Retinal pigment epithelial cell (primary cell): ENCODE results near the gene KCNH6.

ENCODE experiments used
- DNase-seq: peaks from one replicate; pipeline ENCODE4 v3.0.0-alpha.2; 2010; ENCODE audit warnings: low read depth
- H3K4me3 ChIP-seq: 2 replicates; pipeline ENCODE4 v1.5.1; 2011; ENCODE audit warnings: mild to moderate bottlenecking, low read length, control low read depth, moderate library complexity
- CTCF ChIP-seq: conservative IDR thresholded peaks from 2 replicates; pipeline ENCODE4 v1.5.1; 2011; ENCODE audit warnings: low read depth, low read length, control low read depth, inconsistent platforms

KCNH6 gene

DNA sequence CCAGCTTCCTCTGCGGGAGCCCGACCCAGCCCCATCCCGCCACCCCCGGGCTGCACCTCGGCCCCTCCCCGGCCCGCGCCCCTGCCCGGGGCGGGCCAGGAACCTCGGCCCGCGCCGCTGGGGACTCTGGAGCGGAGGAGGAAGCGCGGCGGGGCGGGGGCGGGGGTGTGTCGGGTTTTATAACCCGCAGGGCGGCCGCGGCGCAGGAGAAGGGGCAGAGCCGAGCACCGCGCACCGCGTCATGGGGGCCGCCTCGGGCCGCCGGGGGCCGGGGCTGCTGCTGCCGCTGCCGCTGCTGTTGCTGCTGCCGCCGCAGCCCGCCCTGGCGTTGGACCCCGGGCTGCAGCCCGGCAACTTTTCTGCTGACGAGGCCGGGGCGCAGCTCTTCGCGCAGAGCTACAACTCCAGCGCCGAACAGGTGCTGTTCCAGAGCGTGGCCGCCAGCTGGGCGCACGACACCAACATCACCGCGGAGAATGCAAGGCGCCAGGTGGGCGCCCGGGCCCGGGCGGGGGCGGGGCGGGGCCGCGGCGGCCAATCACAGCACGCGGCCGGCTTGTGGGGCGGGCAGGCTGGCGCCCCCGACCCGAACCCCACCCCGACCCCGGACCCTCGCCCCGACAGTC, 46.2 kb upstream of the KCNH6 start, which contains the start of gene ACE:
Gene ACE, plus strand, starts transcription at position 208 of the 626 bp plus-strand sequence. Its CDS starts 34 bp downstream, at position 242.
- peak within 1 kb of the TSS; percentile 40 for H3K4me3 ChIP-seq
- TF ChIP-seq CTCF: no peak
- DNase-seq: no peak

DNA sequence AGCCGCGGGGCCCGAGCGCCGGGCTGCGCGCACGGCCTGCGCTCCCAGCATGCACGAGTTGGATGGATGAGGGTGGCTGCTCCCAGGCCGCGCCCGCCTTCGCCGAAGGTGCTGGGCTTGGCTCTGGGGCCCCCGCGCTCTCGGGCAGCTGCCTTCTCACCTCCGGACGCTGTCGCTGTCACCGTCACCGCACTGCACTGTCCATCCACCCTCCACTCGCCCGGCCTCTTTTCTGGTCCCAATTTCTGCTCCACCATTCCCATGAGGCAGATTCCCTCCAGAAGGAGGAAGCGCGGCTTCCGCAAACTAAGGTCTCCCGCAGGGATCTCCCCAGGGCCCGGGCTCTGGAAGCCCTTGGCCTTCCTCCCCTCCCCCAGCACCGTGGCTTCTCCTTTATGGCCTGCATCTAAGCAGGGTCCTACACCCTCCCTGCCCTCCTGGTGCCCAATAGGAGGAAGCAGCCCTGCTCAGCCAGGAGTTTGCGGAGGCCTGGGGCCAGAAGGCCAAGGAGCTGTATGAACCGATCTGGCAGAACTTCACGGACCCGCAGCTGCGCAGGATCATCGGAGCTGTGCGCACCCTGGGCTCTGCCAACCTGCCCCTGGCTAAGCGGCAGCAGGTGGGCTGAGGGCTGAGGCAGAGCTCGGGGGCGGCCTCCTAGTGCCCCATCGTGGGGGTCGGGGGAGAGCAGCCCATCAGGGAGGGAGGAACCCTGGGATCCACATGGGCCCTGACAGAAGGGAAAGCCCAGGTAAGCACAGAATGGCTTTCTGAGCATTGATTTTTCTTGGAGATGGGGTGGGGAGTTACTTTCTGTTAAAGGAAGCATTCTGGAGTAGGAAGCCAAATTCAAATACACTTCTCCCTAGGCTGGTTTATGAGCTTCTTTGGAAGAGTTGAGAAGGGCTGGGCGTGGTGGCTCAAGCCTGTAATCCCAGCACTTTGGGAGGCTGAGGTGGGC, 45.4 kb upstream of the KCNH6 start:
- DNase-seq: no peak
- peak overlapping the region; percentile 12 for H3K4me3 ChIP-seq
- no peak for TF ChIP-seq CTCF

- peak; percentile 96 for TF ChIP-seq CTCF
- peak; percentile 39 for DNase-seq
- H3K4me3 ChIP-seq: no peak overlapping the region
Observed at GRCh38 chr17:63478814-63479494, 44.2 kb upstream of the KCNH6 start.

- no peak for TF ChIP-seq CTCF
- no peak for DNase-seq
- H3K4me3 ChIP-seq: no peak overlapping the region
Observed at GRCh38 chr17:63479495-63480184, 43.5 kb upstream of the KCNH6 start.

DNA sequence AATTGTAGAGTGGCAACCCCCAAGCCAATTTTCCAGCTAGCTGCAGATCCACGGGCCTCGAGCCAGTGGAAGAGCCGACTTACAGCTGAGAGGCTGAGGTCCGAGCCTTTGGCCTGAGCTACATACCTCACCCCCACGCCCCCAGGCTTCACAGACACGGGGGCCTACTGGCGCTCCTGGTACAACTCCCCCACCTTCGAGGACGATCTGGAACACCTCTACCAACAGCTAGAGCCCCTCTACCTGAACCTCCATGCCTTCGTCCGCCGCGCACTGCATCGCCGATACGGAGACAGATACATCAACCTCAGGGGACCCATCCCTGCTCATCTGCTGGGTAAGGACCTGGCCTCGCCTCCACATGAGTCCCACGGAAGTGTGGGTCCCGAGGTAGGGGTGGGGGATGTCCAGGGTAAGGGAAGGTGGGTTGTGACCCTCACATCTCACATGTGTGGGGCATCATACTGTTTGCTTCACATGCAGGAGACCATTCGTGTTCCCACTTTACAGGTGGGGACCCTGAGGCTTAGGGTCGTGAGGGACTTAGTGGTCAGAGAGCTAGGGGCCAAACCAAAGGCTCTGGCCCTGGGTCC, 42.9 kb upstream of the KCNH6 start:
- no peak for TF ChIP-seq CTCF
- DNase-seq: no peak
- no peak overlapping the region for H3K4me3 ChIP-seq

DNA sequence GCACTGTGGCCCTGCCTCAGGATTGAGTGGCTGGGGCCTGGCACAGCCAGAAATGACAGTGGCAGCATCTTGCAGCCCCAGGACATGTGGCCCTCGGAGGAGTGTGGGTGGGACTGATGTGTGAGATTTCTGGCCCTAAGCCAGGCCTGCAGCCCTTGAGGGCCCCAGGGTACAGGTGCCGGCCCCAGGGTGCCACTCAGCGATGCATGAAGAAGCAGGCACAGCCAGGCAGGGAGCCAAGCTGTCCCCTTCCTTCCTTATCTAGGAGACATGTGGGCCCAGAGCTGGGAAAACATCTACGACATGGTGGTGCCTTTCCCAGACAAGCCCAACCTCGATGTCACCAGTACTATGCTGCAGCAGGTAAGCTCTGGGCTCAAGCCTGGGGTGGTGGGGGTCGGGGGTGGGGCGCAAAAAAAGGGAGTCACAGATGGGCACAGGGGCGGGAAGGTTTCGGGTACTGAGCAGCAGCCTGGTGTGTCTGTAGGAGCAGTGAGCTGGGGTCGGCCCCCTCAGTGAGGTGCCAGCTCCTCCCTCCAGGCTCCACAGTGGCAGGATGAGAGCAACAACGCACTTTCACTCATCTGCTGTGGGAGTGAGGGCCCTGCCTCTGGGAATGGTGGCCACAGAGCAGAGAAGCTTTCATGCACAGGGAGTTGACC, 42.2 kb upstream of the KCNH6 start:
- no peak for DNase-seq
- no peak for TF ChIP-seq CTCF
- H3K4me3 ChIP-seq: no peak overlapping the region
